ENCODE measurements around the gene UBE2H.

Gene UBE2H

DNA sequence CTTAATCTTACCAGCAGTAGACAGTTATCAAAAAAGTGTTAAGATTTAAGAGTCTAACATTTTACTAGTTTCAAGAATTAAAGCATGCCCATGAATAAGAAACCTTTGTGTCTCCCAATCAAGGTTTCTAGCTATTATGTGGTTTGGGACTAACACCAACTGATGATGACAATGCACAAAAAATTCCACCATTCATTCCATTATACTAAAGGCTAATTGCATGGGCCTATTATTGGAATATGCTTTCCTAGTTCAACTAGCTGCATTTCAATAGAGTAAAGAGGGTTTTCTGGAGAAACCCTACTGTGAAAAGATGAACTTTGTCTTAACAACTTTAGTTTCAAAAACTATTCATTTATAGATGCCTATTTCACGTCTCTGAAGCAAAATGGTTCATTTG is 44.6 kb downstream of the UBE2H start:
- peaks cover 100% of the 10 kb centered on the region for H3K79me2 ChIP-seq (ENCODE audit: low read length)
- no peaks in the 10 kb centered on the region for H3K4me1 ChIP-seq (ENCODE audit: low read length)
- H3K27ac ChIP-seq (ENCODE audit: low read length) = no peak overlapping the region
- no peak overlapping the region for H3K9ac ChIP-seq (ENCODE audit: low read length)
- no peak for DNase-seq
- no peaks in the 10 kb centered on the region; the same call in 1 of the 2 replicates for H3K36me3 ChIP-seq (replicated peaks; ENCODE audit: insufficient read depth, low read length)
- no peaks in the 10 kb centered on the region for H3F3A ChIP-seq (ENCODE audit: insufficient read depth, low read length)
- H3K9me3 ChIP-seq (replicated peaks; ENCODE audit: insufficient read depth, low read length) = no peaks in the 10 kb centered on the region
- H3K4me3 ChIP-seq (ENCODE audit: low read length) = no peak overlapping the region
- H3K4me2 ChIP-seq (ENCODE audit: low read depth, low read length) = no peak overlapping the region
- no peaks in the 10 kb centered on the region for H3K9me2 ChIP-seq (replicated peaks; ENCODE audit: insufficient read depth, low read length)
- H2AFZ ChIP-seq (ENCODE audit: low read length) = no peak overlapping the region
- H3K27me3 ChIP-seq (replicated peaks; ENCODE audit: insufficient read depth, low read length) = no peaks in the 10 kb centered on the region
- TF ChIP-seq EZH2phosphoT487 (IDR thresholded peaks at IDR 0.05; ENCODE audit: low read length) (no peak), EZH2 (optimal IDR thresholded peaks at IDR 0.05; ENCODE audit: low read depth, low read length) (no peak)
- TF ChIP-seq, protein P1, sequence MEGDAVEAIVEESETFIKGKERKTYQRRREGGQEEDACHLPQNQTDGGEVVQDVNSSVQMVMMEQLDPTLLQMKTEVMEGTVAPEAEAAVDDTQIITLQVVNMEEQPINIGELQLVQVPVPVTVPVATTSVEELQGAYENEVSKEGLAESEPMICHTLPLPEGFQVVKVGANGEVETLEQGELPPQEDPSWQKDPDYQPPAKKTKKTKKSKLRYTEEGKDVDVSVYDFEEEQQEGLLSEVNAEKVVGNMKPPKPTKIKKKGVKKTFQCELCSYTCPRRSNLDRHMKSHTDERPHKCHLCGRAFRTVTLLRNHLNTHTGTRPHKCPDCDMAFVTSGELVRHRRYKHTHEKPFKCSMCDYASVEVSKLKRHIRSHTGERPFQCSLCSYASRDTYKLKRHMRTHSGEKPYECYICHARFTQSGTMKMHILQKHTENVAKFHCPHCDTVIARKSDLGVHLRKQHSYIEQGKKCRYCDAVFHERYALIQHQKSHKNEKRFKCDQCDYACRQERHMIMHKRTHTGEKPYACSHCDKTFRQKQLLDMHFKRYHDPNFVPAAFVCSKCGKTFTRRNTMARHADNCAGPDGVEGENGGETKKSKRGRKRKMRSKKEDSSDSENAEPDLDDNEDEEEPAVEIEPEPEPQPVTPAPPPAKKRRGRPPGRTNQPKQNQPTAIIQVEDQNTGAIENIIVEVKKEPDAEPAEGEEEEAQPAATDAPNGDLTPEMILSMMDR (IDR thresholded peaks at IDR 0.05; ENCODE audit: low read length) = no peak
- H4K20me1 ChIP-seq (ENCODE audit: insufficient read depth, low read length) = peaks cover 17% of the 10 kb centered on the region; the same call in 1 of the 2 replicates

DNA sequence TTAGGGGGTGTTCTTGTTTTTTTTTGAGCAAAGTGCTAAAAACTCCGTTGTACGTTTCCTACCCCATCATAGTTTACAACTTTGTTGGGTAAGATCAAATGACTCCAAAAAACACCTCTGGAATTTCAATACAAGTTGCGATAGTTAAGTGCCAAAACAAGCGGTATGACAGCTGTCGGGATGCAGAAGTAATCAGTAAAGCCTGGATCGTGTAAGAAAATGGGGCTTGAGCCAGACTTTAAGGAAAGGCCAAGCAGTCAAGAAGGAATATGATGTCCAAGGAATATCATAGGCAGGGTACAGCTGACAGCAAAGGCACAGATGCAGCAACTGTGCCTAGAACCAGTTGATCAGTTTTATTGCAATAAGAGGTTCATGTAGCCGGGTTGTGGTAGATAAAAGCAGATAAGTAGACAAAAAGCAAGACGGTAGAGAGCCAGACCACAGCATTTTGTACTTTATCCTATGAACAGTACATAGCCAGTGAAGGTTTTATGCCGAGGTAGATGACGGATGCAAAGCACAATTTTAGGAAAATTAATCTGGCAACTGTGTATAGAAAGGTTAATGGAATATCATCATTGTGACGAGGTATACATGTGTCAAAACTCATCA is 45.5 kb downstream of the UBE2H start:
- H3K36me3 ChIP-seq (replicated peaks; ENCODE audit: insufficient read depth, low read length) = no peaks in the 10 kb centered on the region; the same call in 1 of the 2 replicates
- H3K9me2 ChIP-seq (replicated peaks; ENCODE audit: insufficient read depth, low read length) = no peaks in the 10 kb centered on the region
- no peak for DNase-seq
- H3F3A ChIP-seq (ENCODE audit: insufficient read depth, low read length) = no peaks in the 10 kb centered on the region
- no peak overlapping the region for H3K27ac ChIP-seq (ENCODE audit: low read length)
- no peak overlapping the region for H3K4me3 ChIP-seq (ENCODE audit: low read length)
- H3K9ac ChIP-seq (ENCODE audit: low read length) = no peak overlapping the region
- H3K27me3 ChIP-seq (replicated peaks; ENCODE audit: insufficient read depth, low read length) = no peaks in the 10 kb centered on the region
- peaks cover 100% of the 10 kb centered on the region for H3K79me2 ChIP-seq (ENCODE audit: low read length)
- H3K9me3 ChIP-seq (replicated peaks; ENCODE audit: insufficient read depth, low read length) = no peaks in the 10 kb centered on the region
- peaks cover 22% of the 10 kb centered on the region; the same call in 1 of the 2 replicates for H4K20me1 ChIP-seq (ENCODE audit: insufficient read depth, low read length)
- no peak overlapping the region for H3K4me2 ChIP-seq (ENCODE audit: low read depth, low read length)
- no peaks in the 10 kb centered on the region for H3K4me1 ChIP-seq (ENCODE audit: low read length)
- H2AFZ ChIP-seq (ENCODE audit: low read length) = no peak overlapping the region
- TF ChIP-seq EZH2phosphoT487 (IDR thresholded peaks at IDR 0.05; ENCODE audit: low read length) (no peak), EZH2 (optimal IDR thresholded peaks at IDR 0.05; ENCODE audit: low read depth, low read length) (no peak)
- TF ChIP-seq, protein P1 (IDR thresholded peaks at IDR 0.05; ENCODE audit: low read length) = no peak

DNA sequence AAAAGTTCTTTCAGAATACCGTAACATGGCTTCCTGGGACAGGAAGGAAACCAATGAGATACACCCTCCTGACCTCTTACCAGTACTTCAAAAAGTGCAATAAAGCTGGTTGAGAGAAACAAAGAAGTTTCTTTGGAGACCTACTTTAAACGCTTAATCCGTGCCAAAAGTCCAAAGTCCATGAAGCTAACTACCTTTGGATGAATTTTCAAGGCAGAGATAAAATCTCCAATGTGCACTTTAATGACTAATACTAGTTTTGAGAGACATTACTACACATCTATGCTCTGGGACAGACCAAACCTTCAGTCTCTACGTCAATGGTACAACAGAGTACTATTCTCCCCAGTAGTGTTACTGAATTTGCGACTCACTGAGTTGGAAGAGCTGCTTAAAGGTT is 46.1 kb downstream of the UBE2H start:
- no peaks in the 10 kb centered on the region for H3F3A ChIP-seq (ENCODE audit: insufficient read depth, low read length)
- no peak overlapping the region for H2AFZ ChIP-seq (ENCODE audit: low read length)
- H3K79me2 ChIP-seq (ENCODE audit: low read length) = peaks cover 100% of the 10 kb centered on the region
- no peaks in the 10 kb centered on the region; the same call in 1 of the 2 replicates for H3K36me3 ChIP-seq (replicated peaks; ENCODE audit: insufficient read depth, low read length)
- no peak overlapping the region for H3K9ac ChIP-seq (ENCODE audit: low read length)
- DNase-seq = no peak
- no peaks in the 10 kb centered on the region for H3K9me3 ChIP-seq (replicated peaks; ENCODE audit: insufficient read depth, low read length)
- no peak overlapping the region for H3K4me2 ChIP-seq (ENCODE audit: low read depth, low read length)
- no peaks in the 10 kb centered on the region for H3K9me2 ChIP-seq (replicated peaks; ENCODE audit: insufficient read depth, low read length)
- TF ChIP-seq, protein P1 (IDR thresholded peaks at IDR 0.05; ENCODE audit: low read length) = no peak
- no peak for TF ChIP-seq EZH2phosphoT487 (IDR thresholded peaks at IDR 0.05; ENCODE audit: low read length)
- no peak for TF ChIP-seq EZH2 (optimal IDR thresholded peaks at IDR 0.05; ENCODE audit: low read depth, low read length)
- no peaks in the 10 kb centered on the region for H3K4me1 ChIP-seq (ENCODE audit: low read length)
- H3K4me3 ChIP-seq (ENCODE audit: low read length) = no peak overlapping the region
- peaks cover 22% of the 10 kb centered on the region; the same call in 1 of the 2 replicates for H4K20me1 ChIP-seq (ENCODE audit: insufficient read depth, low read length)
- H3K27me3 ChIP-seq (replicated peaks; ENCODE audit: insufficient read depth, low read length) = no peaks in the 10 kb centered on the region
- no peak overlapping the region for H3K27ac ChIP-seq (ENCODE audit: low read length)

All from MM.1S (cell line).